ENCODE data around the gene CTIF.

DNA sequence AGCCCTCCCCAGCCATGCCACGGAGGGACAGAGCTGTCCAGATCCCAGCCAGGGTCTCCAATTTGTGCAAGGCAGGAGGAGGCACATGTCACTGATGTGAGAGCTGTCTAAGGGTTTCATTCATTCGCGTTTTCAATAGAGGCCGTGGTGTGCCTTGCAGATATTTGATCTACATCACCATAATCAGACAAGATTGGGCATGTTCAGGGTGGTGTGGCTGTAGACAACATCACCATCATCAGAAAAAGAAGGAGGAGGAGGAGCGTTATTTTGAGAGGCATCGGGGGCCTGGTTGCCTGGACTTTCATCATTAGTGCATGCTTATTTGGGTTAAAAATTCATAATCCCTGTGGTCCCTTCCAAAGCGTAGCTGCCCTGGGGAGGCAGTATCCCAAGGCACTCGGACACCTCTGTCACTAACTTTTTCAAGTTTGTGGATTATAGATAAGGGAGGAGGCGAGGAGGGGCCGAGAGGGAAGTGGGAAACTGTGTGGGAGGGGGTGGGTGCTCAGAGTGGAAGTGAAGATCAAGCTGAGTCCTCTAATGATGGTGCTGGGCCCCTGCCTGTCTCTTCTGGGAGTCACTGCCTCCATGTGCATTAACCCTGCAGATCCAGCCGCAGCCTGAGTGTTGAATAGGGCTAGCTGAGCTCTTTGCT is 194.1 kb downstream of the CTIF start:
- TF ChIP-seq, protein P1, sequence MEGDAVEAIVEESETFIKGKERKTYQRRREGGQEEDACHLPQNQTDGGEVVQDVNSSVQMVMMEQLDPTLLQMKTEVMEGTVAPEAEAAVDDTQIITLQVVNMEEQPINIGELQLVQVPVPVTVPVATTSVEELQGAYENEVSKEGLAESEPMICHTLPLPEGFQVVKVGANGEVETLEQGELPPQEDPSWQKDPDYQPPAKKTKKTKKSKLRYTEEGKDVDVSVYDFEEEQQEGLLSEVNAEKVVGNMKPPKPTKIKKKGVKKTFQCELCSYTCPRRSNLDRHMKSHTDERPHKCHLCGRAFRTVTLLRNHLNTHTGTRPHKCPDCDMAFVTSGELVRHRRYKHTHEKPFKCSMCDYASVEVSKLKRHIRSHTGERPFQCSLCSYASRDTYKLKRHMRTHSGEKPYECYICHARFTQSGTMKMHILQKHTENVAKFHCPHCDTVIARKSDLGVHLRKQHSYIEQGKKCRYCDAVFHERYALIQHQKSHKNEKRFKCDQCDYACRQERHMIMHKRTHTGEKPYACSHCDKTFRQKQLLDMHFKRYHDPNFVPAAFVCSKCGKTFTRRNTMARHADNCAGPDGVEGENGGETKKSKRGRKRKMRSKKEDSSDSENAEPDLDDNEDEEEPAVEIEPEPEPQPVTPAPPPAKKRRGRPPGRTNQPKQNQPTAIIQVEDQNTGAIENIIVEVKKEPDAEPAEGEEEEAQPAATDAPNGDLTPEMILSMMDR (conservative IDR thresholded peaks at IDR 0.05; ENCODE audit: low read length): no peak
- no peak for TF ChIP-seq EZH2phosphoT487 (IDR thresholded peaks at IDR 0.05; ENCODE audit: borderline replicate concordance, low read depth, low read length)

Data from OCI-LY7 (cell line).